Trophoblast cell (in vitro differentiated cells and primary cell): ENCODE data around the gene FAM53A.

Experiments
- DNase-seq, 2 donors: peaks; one replicate each; pipeline ENCODE4 v3.0.0-alpha.2; 2016
- H2AFZ ChIP-seq: 2 replicates; pipeline ENCODE4 v1.6.1; 2013; ENCODE audit warnings: low read length, moderate library complexity, mild to moderate bottlenecking; ENCODE audit not compliant: insufficient read depth, poor library complexity
- H2AK5ac ChIP-seq: 2 replicates; pipeline ENCODE4 v1.6.1; 2013; ENCODE audit warnings: mild to moderate bottlenecking, low read length
- H2BK120ac ChIP-seq: 2 replicates; pipeline ENCODE4 v1.6.1; 2013; ENCODE audit warnings: low read length, mild to moderate bottlenecking, moderate library complexity; ENCODE audit not compliant: insufficient read depth, poor library complexity
- H2BK12ac ChIP-seq: 2 replicates; pipeline ENCODE4 v1.6.1; 2013; ENCODE audit warnings: mild to moderate bottlenecking, low read length, moderate library complexity
- H2BK5ac ChIP-seq: 2 replicates; pipeline ENCODE4 v1.6.1; 2013; ENCODE audit warnings: low read length, low read depth, moderate library complexity, mild to moderate bottlenecking; ENCODE audit not compliant: poor library complexity
- H3K14ac ChIP-seq: 2 replicates; pipeline ENCODE4 v1.6.1; 2013; ENCODE audit warnings: mild to moderate bottlenecking, low read length
- H3K18ac ChIP-seq: 2 replicates; pipeline ENCODE4 v1.6.1; 2013; ENCODE audit warnings: mild to moderate bottlenecking, low read length
- H3K23ac ChIP-seq: 2 replicates; pipeline ENCODE4 v1.6.1; 2013; ENCODE audit warnings: low read length
- H3K27ac ChIP-seq: 2 replicates; pipeline ENCODE4 v1.5.1; 2013; ENCODE audit warnings: low read depth, mild to moderate bottlenecking, inconsistent platforms, low read length, moderate library complexity
- H3K27me3 ChIP-seq: 2 replicates; pipeline ENCODE4 v1.6.1; 2013; ENCODE audit warnings: inconsistent platforms, mild to moderate bottlenecking, low read length, moderate library complexity; ENCODE audit not compliant: insufficient read depth
- H3K36me3 ChIP-seq, 2 experiments: 1 replicate in 1 of 2; 2 replicates in 1 of 2; pipeline ENCODE4 v1.6.1; 2013; ENCODE audit warnings: low read length in 2 of 2, mild to moderate bottlenecking in 2 of 2, moderate library complexity in 1 of 2; ENCODE audit not compliant: insufficient read depth in 2 of 2, control insufficient read depth in 1 of 2
- H3K4ac ChIP-seq: 2 replicates; pipeline ENCODE4 v1.6.1; 2013; ENCODE audit warnings: low read depth, mild to moderate bottlenecking, low read length, moderate library complexity
- H3K4me1 ChIP-seq, 2 experiments: 1 replicate in 1 of 2; 2 replicates in 1 of 2; pipeline ENCODE4 v1.6.1; 2013; ENCODE audit warnings: low read length in 2 of 2, mild to moderate bottlenecking in 2 of 2, moderate library complexity in 1 of 2; ENCODE audit not compliant: insufficient read depth in 2 of 2, control insufficient read depth in 1 of 2
- H3K4me2 ChIP-seq: 2 replicates; pipeline ENCODE4 v1.6.1; 2013; ENCODE audit warnings: inconsistent platforms, mild to moderate bottlenecking, low read length, moderate library complexity
- H3K4me3 ChIP-seq: 2 replicates; pipeline ENCODE4 v1.5.1; 2013; ENCODE audit warnings: mild to moderate bottlenecking, low read depth, low read length, inconsistent platforms
- H3K79me1 ChIP-seq: one replicate; pipeline ENCODE4 v1.6.1; 2013; ENCODE audit warnings: low read length
- H3K79me2 ChIP-seq: 2 replicates; pipeline ENCODE4 v1.6.1; 2013; ENCODE audit warnings: low read length, mild to moderate bottlenecking; ENCODE audit not compliant: control insufficient read depth, insufficient read depth, poor library complexity
- H3K9ac ChIP-seq: 2 replicates; pipeline ENCODE4 v1.6.1; 2013; ENCODE audit warnings: mild to moderate bottlenecking, low read length
- H3K9me3 ChIP-seq: 2 replicates; pipeline ENCODE4 v1.6.1; 2013; ENCODE audit warnings: low read depth, mild to moderate bottlenecking, control low read depth, inconsistent platforms, low read length; ENCODE audit not compliant: insufficient read depth
- H4K12ac ChIP-seq: 2 replicates; pipeline ENCODE4 v1.6.1; 2013; ENCODE audit warnings: low read depth, mild to moderate bottlenecking, low read length, moderate library complexity
- H4K8ac ChIP-seq: 2 replicates; pipeline ENCODE4 v1.6.1; 2013; ENCODE audit warnings: low read depth, mild to moderate bottlenecking, low read length, moderate library complexity
- H4K91ac ChIP-seq: one replicate; pipeline ENCODE4 v1.6.1; 2013; ENCODE audit warnings: low read depth, mild to moderate bottlenecking, low read length, moderate library complexity
- WGBS: extraction: QIAGEN DNeasy Blood & Tissue Kit; methylation state at CpG from one replicate; pipeline ENCODE4 v1.1.7; 2013; ENCODE audit warnings: missing lambda C conversion rate; ENCODE audit not compliant: insufficient read length, insufficient coverage; ENCODE audit errors: extremely low coverage; 5-methylcytosine and 5-hydroxymethylcytosine counted together

FAM53A gene

DNA sequence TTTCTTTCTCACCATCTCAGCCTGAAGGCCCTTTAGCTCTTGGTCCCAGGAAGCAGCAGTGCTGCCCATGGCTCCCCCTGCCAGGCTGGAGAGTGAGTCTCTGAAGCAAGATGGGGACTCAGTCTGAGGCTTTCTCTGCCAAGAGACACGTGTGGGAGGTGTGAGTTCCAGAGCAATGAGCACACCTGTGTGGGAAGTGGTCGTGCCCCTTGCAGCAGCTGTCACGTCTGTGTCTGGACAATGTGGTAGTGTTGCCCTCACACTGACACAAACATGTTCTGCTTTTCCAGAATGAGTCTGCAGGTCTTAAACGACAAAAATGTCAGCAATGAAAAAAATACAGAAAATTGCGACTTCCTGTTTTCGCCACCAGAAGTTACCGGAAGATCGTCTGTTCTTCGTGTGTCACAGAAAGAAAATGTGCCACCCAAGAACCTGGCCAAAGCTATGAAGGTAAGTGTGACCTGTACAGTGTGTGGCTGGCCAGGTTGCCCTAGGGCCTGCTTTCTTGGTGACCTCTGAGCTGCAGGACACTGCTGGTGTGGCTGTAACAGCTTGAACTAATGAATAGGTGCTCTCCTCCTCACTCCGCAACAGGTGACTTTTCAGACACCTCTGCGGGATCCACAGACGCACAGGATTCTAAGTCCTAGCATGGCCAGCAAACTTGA is 39.2 kb upstream of the FAM53A start:
- peak overlapping the region; percentile 65 for H3K4me2 ChIP-seq
- peak; percentile 89 to 96 for DNase-seq
- no peak overlapping the region for H3K23ac ChIP-seq
- no peak overlapping the region for H2AFZ ChIP-seq
- H2AK5ac ChIP-seq: no peak overlapping the region
- no peak overlapping the region for H3K4me3 ChIP-seq
- no CpG with 5 or more reads among the region's 12 CpGs for WGBS
- peak overlapping the region; percentile 59 for H3K4ac ChIP-seq
- no peaks in the 10 kb centered on the region for H3K27me3 ChIP-seq
- no peak overlapping the region for H2BK12ac ChIP-seq
- peaks cover 14 to 22% of the 10 kb centered on the region in 2 experiments for H3K4me1 ChIP-seq
- H3K79me2 ChIP-seq: peaks cover 19% of the 10 kb centered on the region
- no peak overlapping the region for H3K27ac ChIP-seq
- H3K79me1 ChIP-seq: peaks cover 6% of the 10 kb centered on the region
- no peak overlapping the region for H3K9ac ChIP-seq
- no peak overlapping the region for H3K18ac ChIP-seq
- no peaks in the 10 kb centered on the region for H3K9me3 ChIP-seq
- H3K36me3 ChIP-seq: peaks cover 43 to 45% of the 10 kb centered on the region in 2 experiments
- no peak overlapping the region for H4K8ac ChIP-seq
- no peak overlapping the region for H4K12ac ChIP-seq
- no peak overlapping the region for H2BK120ac ChIP-seq
- H3K14ac ChIP-seq: no peak overlapping the region
- no peak overlapping the region for H2BK5ac ChIP-seq
- no peak overlapping the region for H4K91ac ChIP-seq

DNA sequence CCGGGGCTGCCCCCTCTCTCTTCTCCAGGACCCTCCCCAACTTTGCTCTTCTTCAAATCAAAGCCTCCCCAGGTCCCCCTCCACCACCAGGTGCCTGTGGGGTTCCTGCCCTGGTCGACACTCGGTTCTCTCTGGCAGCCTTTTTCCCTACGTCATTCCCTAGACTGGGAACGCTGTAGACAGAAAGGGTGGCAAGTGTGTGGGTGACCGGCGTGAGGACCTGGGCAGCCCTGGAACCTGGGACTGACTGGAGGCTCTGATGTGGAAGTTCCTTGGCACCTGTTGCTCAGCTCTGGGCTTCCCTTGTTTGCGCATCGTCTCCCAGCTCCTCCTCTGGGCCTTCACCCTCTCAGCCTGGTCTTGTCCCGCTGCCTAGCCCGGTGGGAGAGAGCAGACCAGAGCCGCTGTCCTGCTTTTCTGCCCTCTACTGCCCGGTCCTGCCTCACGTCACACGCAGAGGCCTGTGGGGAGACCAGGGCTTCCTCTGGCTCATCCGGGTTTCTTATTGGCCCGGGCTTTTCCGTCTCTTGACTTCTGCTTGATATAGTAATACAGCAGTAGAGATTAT is 38.5 kb upstream of the FAM53A start:
- Histone ChIP-seq H3K4ac (peak overlapping the region; percentile 59), H2AFZ (no peak overlapping the region), H3K14ac (no peak overlapping the region), H3K4me2 (peak overlapping the region; percentile 65), H4K8ac (no peak overlapping the region), H3K4me3 (peak overlapping the region; percentile 86), H3K79me1 (peaks cover 6% of the 10 kb centered on the region), H3K27me3 (no peaks in the 10 kb centered on the region), H3K18ac (peak overlapping the region; percentile 9), H3K27ac (no peak overlapping the region), H3K36me3 (peaks cover 43 to 45% of the 10 kb centered on the region in 2 experiments), H3K23ac (no peak overlapping the region), H4K12ac (no peak overlapping the region), H3K79me2 (peaks cover 19% of the 10 kb centered on the region), H3K9ac (peak overlapping the region; percentile 13), H4K91ac (no peak overlapping the region), H2BK120ac (no peak overlapping the region), H2BK12ac (no peak overlapping the region), H3K4me1 (peaks cover 14 to 20% of the 10 kb centered on the region in 2 experiments), H2BK5ac (no peak overlapping the region), H2AK5ac (no peak overlapping the region), H3K9me3 (no peaks in the 10 kb centered on the region)
- no peak for DNase-seq
- no CpG with 5 or more reads among the region's 18 CpGs for WGBS

DNA sequence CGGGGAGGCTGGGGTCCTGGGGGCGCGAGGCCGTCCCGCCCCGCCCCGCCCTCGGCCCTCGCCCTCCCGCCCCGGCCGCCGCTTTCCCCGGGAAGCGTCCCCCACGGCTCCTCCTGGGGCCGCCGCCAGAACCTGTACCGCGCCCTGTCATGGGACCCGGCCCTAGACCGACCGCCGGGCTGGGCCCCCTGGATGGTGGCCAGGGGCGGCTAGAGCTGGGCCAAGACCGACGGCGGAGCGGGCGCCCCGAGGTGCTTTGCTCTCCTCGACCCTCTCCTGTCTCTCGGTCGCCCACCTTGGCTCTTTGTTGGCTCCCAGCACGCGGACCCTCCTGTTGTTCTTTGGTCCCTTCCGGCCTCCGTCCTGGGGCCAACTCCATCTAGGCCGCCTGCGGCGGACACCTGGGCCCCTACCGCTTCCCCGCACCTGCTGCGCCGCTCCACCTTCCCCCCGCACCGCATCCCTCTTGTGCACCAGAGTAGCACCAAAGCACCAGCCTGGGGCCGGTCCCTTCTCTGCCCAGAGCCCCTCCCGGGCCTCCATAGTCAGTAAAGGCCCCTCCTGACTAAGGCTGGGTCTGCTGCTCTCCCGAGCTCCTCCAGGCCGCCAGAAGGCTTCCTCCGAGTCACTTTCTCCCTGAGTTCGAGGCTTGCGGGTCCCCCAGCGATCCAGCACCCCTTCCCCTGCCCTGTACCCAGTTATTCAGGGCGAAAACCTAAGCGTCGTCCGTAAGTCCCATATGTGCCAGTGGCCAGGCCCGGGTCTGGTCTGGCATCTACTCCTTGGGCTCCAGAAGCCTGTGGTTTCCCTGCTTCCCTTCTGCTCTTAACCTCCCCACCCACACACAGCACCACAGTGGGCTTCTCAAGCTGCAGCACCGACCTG is 37.8 kb upstream of the FAM53A start:
- Histone ChIP-seq H2AK5ac (no peak overlapping the region), H3K4me2 (peak overlapping the region; percentile 65), H4K8ac (peak overlapping the region; percentile 19), H3K23ac (no peak overlapping the region), H3K9me3 (no peaks in the 10 kb centered on the region), H3K4ac (peak overlapping the region; percentile 59), H4K12ac (no peak overlapping the region), H2BK120ac (peak overlapping the region; percentile 18), H3K36me3 (peaks cover 43 to 46% of the 10 kb centered on the region in 2 experiments), H2AFZ (peak overlapping the region; percentile 24), H4K91ac (peak overlapping the region; percentile 48), H3K27ac (no peak overlapping the region), H2BK12ac (no peak overlapping the region), H3K18ac (no peak overlapping the region), H3K79me2 (peaks cover 19% of the 10 kb centered on the region), H3K9ac (peak overlapping the region; percentile 13), H2BK5ac (peak overlapping the region; percentile 3), H3K4me3 (peak overlapping the region; percentile 86), H3K4me1 (peaks cover 14 to 18% of the 10 kb centered on the region in 2 experiments), H3K79me1 (peaks cover 6% of the 10 kb centered on the region), H3K27me3 (no peaks in the 10 kb centered on the region), H3K14ac (peak overlapping the region; percentile 32)
- no peak for DNase-seq
- no CpG with 5 or more reads among the region's 61 CpGs for WGBS

DNA sequence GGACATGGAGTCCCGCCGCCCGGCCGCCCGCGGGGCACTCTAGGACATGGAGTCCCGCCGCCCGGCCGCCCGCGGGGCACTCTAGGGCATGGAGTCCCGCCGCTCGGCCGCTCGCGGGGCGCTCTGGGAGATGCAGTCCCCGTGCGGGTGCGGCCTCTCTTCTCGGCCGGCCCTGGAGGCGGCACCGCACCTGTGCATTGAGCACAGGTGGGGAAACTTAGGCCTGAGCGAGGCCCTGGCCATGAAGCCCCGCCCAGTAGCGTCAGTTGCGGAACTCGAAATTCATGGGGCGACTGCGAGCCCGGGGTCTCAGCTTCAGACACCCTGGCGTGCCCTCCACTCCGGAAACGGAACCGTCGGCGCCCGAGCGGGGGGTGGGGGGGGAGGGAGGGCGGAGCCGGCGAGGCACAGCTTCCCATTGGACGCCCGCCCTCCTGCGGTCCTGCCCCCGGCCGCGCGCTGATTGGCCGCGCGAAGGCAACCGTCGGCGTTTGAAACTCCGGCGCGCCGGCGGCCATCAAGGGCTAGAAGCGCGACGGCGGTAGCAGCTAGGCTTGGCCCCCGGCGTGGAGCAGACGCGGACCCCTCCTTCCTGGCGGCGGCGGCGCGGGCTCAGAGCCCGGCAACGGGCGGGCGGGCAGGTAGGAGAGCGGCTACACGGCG is 37.0 kb upstream of the FAM53A start, which contains the start of the genes TACC3 and TMEM129:
TACC3 (plus strand) TSS at position 519 of the 663 bp plus-strand sequence. CDS start 1,901 bp downstream, outside the sequence.
TMEM129 (minus strand) TSS at position 321 of the 663 bp plus-strand sequence. CDS start 486 bp downstream, outside the sequence.
- Histone ChIP-seq H3K9me3 (no peaks in the 10 kb centered on the region), H2AK5ac (peak within 1 kb of the TSS; percentile 16), H3K4me3 (peak within 1 kb of the TSS; percentile 90), H3K36me3 (peaks cover 45% of the 10 kb centered on the region in 2 experiments), H4K8ac (peak within 1 kb of the TSS; percentile 91), H3K4me1 (peaks cover 14 to 18% of the 10 kb centered on the region in 2 experiments), H2BK12ac (no peak within 1 kb of the TSS), H4K12ac (peak within 1 kb of the TSS; percentile 86), H2AFZ (peak within 1 kb of the TSS; percentile 89), H3K14ac (peak within 1 kb of the TSS; percentile 95), H3K27ac (peak within 1 kb of the TSS; percentile 40), H3K4ac (peak within 1 kb of the TSS; percentile 59), H3K4me2 (peak within 1 kb of the TSS; percentile 80), H2BK120ac (peak within 1 kb of the TSS; percentile 71), H4K91ac (peak within 1 kb of the TSS; percentile 89), H3K18ac (peak within 1 kb of the TSS; percentile 82), H3K79me1 (peaks cover 6% of the 10 kb centered on the region), H3K9ac (peak within 1 kb of the TSS; percentile 57), H2BK5ac (peak within 1 kb of the TSS; percentile 18), H3K27me3 (no peaks in the 10 kb centered on the region), H3K23ac (peak within 1 kb of the TSS; percentile 56), H3K79me2 (peaks cover 19% of the 10 kb centered on the region)
- DNase-seq: peak; percentile 86 to 92
- WGBS: no CpG with 5 or more reads among the region's 83 CpGs
